Thyroid gland (tissue), 4 donors: ENCODE data around the gene LDAH. TPM values are rescaled to one million over a fixed set of nuclear protein-coding genes. Genes with fewer than 3 reads are reported as not detected.

Experiments used
- DNase-seq, 2 donors: peaks; one replicate each; pipeline ENCODE4 v3.0.0-alpha.2; 2019
- H3K27ac ChIP-seq, 3 donors: fragments of 200-600 bp; sonication (generic); 1 replicate in 2 of 3; 2 replicates in 1 of 3; pipeline ENCODE4 v1.5.1; 2016 to 2019; ENCODE audit warnings: mild to moderate bottlenecking in 1 of 3, moderate library complexity in 1 of 3
- H3K27me3 ChIP-seq: fragments of 200-600 bp; sonication (generic); one replicate; pipeline ENCODE4 v1.5.1; 2019
- H3K36me3 ChIP-seq, 2 donors: fragments of 200-600 bp; sonication (generic); one replicate each; pipeline ENCODE4 v1.5.1; 2016 to 2019
- H3K4me1 ChIP-seq, 2 donors: fragments of 200-600 bp; sonication (generic); one replicate each; pipeline ENCODE4 v1.5.1; 2017 to 2019
- H3K4me3 ChIP-seq, 3 donors: fragments of 200-600 bp; sonication (generic); replicated peaks in 1 of 3; 1 replicate in 2 of 3; 2 replicates in 1 of 3; pipeline ENCODE4 v1.5.1; 2016; ENCODE audit warnings: mild to moderate bottlenecking in 1 of 3
- H3K9me3 ChIP-seq: fragments of 200-600 bp; sonication (generic); one replicate; pipeline ENCODE4 v1.5.1; 2017
- POLR2A ChIP-seq, 2 donors: fragments of 450-650 bp; IDR thresholded peaks; one replicate each; pipeline ENCODE4 v1.6.1; 2017; ENCODE audit warnings: antibody characterized with exemption in 2 of 2, mild to moderate bottlenecking in 2 of 2, moderate library complexity in 1 of 2
- WGBS, 2 donors: methylation state at CpG; one replicate each; pipeline ENCODE4 v1.1.5; 2017; 5-methylcytosine and 5-hydroxymethylcytosine counted together
- intact Hi-C: fragments of 100-400 bp; cut with DNase I; formaldehyde crosslinking; loops from one replicate; pipeline ENCODE4 v1.15.1; 2023
- total RNA-seq, 4 donors: library from RNA; depleted of rRNA; stranded (reverse); fragments of >200 nt; gene quantifications; one replicate each; pipeline ENCODE4 v1.2.3, GENCODE V29; 2016
- TF ChIP-seq, protein P1 (sequence below), 6 experiments: fragments of 200-600 bp in 3 of 6; fragments of 450-650 bp in 3 of 6; sonication (generic) in 3 of 6; IDR thresholded peaks; one replicate each; pipeline ENCODE4 v1.5.1; 2016 to 2019; ENCODE audit warnings: antibody characterized with exemption in 6 of 6, mild to moderate bottlenecking in 2 of 6, inconsistent platforms in 1 of 6, moderate library complexity in 1 of 6

LDAH gene
- total RNA-seq, 4 donors from 2014 or later: 11.6 to 17.2 (median 16.2) TPM

DNA sequence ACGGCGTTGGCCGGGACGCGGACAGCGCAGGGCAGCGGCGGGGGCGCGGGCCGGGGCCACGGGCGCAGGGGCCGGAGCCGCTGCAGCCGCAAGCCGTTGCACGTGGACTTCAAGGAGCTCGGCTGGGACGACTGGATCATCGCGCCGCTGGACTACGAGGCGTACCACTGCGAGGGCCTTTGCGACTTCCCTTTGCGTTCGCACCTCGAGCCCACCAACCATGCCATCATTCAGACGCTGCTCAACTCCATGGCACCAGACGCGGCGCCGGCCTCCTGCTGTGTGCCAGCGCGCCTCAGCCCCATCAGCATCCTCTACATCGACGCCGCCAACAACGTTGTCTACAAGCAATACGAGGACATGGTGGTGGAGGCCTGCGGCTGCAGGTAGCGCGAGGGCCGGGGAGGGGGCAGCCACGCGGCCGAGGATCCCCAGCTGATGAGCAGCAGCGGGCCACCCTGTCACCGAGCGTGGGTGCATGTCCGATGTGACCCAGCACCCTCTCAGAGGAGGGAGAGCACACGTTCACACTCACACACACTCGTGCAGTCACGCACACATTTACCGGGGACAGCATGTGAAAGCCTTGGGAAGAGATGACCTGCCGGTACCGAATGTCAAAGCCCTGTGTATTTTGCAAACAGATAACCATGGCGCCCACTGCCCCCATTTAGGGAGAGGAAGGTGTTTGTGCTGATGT lies 151.7 kb downstream of the LDAH start:
- H3K4me3 ChIP-seq: no peak overlapping the region
- peaks cover 12 to 20% of the 10 kb centered on the region in 2 donors for H3K4me1 ChIP-seq
- peaks cover 44% of the 10 kb centered on the region for H3K27me3 ChIP-seq

DNA sequence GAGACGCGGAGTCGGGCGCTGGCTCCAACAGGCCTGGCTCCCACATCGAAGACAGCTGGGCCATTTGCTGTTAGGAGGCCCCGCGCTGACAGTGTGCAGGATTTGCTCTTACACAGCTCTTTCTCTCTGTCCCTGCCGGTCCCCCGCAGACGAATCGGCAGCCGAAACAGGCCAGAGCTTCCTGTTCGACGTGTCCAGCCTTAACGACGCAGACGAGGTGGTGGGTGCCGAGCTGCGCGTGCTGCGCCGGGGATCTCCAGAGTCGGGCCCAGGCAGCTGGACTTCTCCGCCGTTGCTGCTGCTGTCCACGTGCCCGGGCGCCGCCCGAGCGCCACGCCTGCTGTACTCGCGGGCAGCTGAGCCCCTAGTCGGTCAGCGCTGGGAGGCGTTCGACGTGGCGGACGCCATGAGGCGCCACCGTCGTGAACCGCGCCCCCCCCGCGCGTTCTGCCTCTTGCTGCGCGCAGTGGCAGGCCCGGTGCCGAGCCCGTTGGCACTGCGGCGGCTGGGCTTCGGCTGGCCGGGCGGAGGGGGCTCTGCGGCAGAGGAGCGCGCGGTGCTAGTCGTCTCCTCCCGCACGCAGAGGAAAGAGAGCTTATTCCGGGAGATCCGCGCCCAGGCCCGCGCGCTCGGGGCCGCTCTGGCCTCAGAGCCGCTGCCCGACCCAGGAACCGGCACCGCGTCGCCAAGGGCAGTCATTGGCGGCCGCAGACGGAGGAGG lies 152.4 kb downstream of the LDAH start:
- Histone ChIP-seq H3K27me3 (peaks cover 50% of the 10 kb centered on the region), H3K4me3 (no peak overlapping the region), H3K27ac (no peak overlapping the region), H3K9me3 (no peaks in the 10 kb centered on the region), H3K4me1 (peaks cover 19 to 27% of the 10 kb centered on the region in 2 donors), H3K36me3 (no peaks in the 10 kb centered on the region)
- no peak for TF ChIP-seq POLR2A (IDR thresholded peaks at IDR 0.05)
- TF ChIP-seq, protein P1, sequence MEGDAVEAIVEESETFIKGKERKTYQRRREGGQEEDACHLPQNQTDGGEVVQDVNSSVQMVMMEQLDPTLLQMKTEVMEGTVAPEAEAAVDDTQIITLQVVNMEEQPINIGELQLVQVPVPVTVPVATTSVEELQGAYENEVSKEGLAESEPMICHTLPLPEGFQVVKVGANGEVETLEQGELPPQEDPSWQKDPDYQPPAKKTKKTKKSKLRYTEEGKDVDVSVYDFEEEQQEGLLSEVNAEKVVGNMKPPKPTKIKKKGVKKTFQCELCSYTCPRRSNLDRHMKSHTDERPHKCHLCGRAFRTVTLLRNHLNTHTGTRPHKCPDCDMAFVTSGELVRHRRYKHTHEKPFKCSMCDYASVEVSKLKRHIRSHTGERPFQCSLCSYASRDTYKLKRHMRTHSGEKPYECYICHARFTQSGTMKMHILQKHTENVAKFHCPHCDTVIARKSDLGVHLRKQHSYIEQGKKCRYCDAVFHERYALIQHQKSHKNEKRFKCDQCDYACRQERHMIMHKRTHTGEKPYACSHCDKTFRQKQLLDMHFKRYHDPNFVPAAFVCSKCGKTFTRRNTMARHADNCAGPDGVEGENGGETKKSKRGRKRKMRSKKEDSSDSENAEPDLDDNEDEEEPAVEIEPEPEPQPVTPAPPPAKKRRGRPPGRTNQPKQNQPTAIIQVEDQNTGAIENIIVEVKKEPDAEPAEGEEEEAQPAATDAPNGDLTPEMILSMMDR (IDR thresholded peaks at IDR 0.05): no peak
- WGBS, 2 donors: 12 to 17% methylated on average over 7 to 21 of the region's 83 CpGs
- DNase-seq: no peak
- intact Hi-C loops: no loop called here

More for the DNA sequence above, 151.7 kb downstream of the LDAH start:
- Histone ChIP-seq H3K9me3 (no peaks in the 10 kb centered on the region), H3K36me3 (no peaks in the 10 kb centered on the region), H3K27ac (no peak overlapping the region)
- WGBS, 2 donors: 10 to 15% methylated on average over 18 to 32 of the region's 60 CpGs
- TF ChIP-seq POLR2A (IDR thresholded peaks at IDR 0.05): no peak
- TF ChIP-seq, protein P1 (IDR thresholded peaks at IDR 0.05): no peak
- intact Hi-C loops: no loop called here
- DNase-seq: no peak

DNA sequence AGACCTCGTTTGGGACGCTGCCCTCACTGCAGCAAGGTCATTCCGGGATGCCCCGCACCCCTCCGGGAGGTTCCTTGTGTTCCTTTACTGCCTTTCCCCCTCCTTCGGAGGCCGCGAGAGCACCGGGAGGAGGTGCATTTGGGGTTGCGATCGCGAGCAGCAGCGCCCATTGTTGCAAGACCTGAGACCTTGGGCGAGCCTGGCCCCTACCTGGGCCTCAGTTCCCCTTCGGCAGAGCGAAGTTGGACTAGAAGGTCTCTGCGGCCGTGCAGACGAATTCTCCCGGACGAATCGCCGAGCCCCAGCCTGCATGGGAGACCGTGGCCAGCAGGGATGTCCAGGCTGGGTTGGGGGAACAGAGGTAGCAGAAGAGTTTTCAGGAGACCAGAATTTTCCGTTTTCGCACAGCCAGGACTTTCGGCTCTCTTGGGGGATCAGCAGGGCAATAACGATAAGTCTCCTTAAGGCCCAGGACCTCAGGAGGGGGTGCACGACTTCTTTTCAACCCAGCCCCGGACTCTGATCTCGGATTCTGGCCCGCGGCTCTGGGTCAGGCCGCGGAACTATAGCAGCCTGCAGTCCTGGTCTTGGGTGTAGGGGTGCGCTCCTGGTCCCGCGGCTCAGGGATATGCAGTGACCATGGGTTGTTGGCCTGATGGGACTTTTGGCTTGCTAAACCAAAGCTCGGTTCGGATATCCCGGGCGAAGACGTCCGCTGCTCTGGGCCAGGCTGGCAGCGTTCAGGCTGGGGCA lies 153.2 kb downstream of the LDAH start:
- Histone ChIP-seq H3K4me3 (no peak overlapping the region), H3K9me3 (no peaks in the 10 kb centered on the region), H3K27me3 (peaks cover 55% of the 10 kb centered on the region), H3K36me3 (no peaks in the 10 kb centered on the region), H3K27ac (no peak overlapping the region), H3K4me1 (peaks cover 20 to 32% of the 10 kb centered on the region in 2 donors)
- intact Hi-C loops: no loop called here
- no peak for TF ChIP-seq POLR2A (IDR thresholded peaks at IDR 0.05)
- TF ChIP-seq, protein P1 (IDR thresholded peaks at IDR 0.05): no peak
- 16 to 22% methylated on average over 29 to 30 of the region's 45 CpGs for WGBS, 2 donors
- no peak for DNase-seq

DNA sequence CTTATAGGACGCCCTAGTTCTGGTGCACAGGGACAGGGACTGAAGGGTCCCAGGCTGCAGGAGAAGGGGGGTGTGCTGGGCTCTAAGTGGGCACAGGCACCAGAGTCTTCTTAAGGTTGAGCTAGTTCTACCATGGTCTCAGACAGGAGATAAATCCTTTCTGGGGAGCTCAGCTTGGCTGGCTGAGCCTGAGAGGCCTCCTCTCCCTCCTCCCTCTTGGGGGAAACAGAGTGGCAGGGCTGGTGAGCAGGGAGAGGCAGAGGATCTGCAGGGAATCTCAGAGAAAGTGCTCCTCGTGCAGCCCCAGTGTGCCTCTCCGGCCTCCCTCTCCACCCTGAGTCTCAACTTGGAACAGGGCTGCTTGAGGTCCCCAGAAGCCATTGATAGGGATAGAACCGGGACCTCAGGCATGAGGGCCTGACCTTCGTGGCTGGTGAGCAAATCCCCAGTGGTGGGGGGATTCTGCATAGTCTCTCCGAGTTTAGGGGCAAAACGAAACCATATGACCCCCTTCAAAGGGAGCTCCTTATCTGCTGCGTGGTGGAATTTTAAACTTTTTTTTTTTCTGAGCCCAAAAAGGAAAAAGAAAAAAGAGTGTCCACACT lies 153.9 kb downstream of the LDAH start:
- DNase-seq: no peak
- Histone ChIP-seq H3K4me3 (no peak overlapping the region), H3K27me3 (peaks cover 55% of the 10 kb centered on the region), H3K4me1 (peaks cover 20 to 32% of the 10 kb centered on the region in 2 donors), H3K9me3 (no peaks in the 10 kb centered on the region), H3K27ac (no peak overlapping the region), H3K36me3 (no peaks in the 10 kb centered on the region)
- TF ChIP-seq, protein P1 (IDR thresholded peaks at IDR 0.05): no peak
- no peak for TF ChIP-seq POLR2A (IDR thresholded peaks at IDR 0.05)
- intact Hi-C loops: no loop called here
- 66 to 69% methylated on average over 7 of the region's 8 CpGs for WGBS, 2 donors
